HTR-8/SVneo (cell line): ENCODE data around the gene COL26A1.

Source experiments
- DNase-seq: peaks from one replicate; pipeline ENCODE4 v3.0.0; 2011; ENCODE audit warnings: low spot score, mixed read lengths; ENCODE audit not compliant: insufficient read length
- FAIRE-seq: peaks from 2 replicates; lab custom pipeline; 2011; peaks lifted over from hg19 to GRCh38; lab: Jason Lieb, UNC

The COL26A1 gene

DNA sequence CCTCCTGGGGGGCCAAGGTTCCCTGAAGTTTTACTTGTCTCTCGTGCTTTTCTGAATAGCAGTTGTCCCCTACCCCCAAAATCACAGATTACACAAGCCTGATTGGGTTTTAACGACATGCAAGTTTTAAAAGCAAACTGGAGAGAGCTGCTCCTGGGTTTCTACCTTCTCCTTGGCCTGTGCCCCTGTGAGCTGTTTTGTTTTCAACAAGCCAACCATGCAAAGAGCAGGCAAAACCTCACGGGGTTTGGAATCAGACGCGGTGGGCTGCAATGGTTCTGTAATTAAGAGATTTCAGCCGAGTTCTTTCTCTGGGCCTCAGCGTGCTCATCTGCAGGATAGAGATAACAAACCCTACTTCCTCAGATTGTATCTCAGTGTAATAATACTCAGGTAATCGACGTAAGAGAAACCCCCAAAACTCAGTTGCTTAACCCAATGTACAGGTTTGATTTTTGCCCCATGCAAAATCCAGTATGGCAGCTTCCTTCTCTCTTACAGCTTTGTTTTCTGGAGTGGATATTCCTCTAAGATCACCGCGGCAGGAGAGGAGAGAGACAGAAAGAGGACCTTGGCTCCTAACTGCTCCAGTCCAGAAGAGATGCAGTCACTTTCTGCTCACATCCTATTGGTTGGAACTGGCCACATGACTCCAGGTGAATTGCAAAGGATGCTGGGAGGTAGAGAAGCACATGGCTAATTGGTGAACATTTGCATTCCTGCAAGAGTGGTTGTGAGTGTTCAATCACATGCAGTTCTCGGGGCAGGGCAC is 224.4 kb downstream of the COL26A1 start:
- DNase-seq, result no peak
- no peak for FAIRE-seq

DNA sequence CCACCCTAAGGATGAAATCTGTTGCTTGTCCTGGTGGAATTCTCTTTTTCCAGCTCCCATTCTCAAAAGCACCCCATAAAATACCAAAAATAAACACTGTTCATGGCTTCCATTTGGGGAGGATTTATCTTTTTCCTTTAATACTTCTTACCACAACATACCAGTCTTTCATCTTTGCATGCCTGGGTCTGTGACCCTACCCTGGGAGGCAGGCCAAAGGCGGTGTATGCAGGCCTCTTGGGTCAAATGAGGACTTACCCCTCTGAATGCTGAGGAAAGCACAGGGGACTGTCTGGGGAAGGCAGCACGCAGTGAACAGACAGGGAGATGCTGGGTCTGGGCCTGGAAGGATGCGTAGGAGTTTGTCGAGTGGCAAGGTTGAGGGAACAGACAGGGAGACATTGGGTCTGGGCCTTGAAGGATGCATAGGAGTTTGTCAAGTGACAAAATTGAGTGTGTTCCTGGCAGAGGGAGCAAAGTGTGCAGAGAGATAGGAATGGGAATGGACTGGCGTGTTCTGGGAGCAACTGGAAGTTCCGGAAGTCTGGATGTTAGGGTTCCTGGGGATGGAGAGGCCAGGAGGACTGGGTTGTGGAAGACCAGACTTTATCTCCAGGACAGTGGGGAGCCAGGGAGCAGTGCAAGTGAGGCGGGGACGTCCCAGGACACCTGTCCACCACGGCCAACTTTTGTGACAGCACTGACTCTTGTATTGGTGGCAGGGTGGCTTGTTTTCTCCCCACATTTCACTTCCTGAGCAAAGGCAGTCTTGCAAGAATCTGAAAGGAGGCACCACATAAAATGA is 225.7 kb downstream of the COL26A1 start:
- DNase-seq, result no peak
- no peak for FAIRE-seq

DNA sequence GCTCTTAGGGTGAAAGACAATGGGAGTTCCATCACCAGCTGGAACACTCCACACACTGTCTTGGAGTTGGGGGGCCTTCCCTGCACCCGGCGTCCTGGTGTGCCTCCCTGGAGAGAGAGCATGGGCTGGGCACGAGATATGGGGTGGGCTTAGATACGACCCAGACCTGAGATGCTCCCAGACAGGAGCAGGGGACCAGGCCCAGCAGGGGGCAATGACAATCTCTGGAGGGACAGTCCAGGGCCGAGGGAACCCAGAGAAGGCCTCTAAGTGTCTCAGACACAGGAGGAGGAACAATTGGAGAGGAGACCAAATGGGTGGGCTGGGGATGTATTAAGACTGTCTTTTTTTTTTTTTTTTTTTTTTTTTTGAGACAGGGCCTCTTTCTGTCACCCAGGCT is 226.4 kb downstream of the COL26A1 start:
- FAIRE-seq (no peak), DNase-seq (no peak)

DNA sequence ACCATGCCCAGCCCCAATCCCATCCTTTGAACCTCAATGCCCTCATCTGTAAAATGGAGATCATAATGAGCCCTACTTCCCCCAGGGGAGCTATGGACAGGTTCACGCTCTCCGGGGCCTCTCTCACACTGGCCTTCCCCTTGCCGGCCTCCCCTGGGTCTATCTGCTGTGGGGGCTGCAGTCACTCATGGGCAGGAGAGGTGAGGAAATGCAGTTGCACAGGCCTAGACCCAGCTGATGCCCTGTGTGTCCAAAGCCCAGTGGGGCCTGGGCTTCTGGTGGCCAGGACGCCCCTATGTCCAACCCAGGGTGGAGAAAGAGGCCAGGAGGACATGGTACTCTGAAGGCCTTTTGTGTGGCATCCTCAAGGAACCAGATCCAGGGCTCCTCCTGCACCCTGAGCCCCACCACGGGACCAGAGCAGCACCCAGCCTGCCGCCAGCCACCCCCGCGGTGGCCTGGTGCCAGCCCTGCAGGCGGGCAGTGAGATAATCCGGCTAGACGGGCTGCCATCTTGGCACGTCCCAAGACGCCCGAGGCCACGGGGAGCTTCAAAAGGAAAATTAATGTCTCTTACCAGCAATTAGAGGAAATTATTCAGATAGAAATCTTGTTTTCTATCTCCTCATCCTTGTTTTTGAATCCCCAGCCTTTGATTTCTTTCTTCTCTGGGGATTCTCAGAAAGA is 227.4 kb downstream of the COL26A1 start:
- no peak for FAIRE-seq
- DNase-seq, result no peak

DNA sequence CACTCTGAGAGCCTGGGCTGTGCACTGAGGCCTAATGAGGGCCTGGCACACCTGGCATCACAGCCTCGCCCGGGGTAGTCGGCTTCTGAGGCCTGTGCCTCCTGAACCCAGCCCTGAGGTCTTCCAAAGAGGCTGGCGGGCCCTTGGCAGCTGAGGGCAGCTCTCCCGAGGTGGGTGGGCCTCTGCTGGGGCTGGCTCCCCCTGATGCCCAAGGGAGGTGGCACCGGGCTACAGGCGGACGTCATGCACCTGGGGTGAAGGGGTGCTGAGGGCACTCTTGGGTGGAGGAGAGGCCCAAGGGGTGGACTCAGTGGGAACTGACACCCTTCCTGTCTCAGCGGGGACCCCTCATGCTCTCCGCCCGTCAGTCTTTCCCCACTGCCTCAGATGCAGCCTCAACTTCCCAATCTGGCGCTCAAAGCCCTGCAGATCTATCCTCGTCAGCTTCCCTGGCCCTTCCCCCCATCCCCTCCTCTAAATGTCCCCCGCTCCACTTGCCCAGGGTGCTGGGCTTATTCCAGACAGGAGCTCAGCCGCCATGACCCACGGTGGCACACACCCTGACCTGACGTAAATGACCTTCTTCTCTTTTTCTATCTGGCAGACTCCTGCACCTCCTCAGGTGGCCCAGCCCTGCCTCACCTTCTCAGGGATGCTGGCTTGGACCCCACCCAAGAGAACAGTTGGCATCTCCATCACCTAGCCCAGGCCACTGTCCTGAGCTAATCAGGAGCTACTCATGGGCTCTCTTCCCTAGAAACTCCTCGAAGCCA is 228.2 kb downstream of the COL26A1 start:
- no peak for FAIRE-seq
- no peak for DNase-seq

DNA sequence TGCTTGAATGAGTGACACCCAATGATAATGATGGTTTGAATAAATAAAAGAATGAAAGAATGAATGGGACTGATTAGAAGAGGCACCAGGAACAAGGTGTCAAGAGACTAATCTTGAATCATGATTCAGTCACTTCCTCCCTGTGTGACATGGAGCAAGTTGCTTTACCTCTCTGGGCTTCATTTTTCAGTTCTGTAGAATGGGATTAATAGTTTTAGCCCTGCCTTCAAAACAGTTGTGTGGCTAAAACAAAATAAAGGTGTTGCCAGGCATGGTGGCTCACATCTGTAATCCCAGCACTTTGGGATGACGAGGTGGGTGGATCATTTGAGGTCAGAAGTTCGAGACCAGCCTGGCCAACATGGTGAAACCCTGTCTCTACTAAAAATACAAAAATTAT is 228.8 kb downstream of the COL26A1 start:
- FAIRE-seq (no peak), DNase-seq (no peak)

DNA sequence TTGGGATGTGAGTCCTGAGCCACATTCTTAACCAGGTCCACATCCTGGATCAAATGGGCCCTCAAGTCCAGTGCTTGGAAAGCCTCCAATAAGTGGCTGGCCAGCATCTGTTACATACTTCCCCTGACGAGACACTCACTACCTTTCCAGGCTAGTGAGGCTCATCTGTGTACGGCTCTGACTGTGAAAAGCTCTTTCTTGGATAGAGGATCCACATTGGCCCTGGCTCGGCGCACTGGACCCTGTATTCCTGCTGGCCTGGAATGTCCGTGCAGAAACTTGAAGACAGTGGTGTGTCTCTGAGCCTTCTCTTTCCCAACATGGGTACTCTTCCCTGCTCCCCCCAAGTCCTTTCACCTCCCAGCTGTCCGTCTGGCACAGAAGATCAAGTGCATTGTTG is 230.9 kb downstream of the COL26A1 start:
- FAIRE-seq, result no peak
- no peak for DNase-seq

DNA sequence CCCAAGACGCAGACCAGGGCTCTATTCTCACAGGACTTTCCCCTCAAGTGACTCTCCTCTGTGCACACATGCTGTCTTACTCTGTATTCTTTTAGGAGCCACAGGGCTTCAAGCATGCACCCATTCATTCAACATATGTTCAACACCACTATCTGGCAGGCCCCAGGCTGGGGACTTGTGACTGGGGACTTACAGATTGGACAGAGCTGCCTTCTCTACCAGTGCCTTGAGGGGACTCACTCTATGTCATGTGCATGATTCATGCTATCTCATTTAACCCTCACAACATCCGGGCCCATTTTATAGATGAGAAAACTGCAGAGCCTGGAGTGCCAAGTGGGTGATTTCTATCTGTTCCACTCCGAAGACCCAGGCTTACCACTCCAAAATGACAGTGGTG is 232.1 kb downstream of the COL26A1 start:
- FAIRE-seq (no peak), DNase-seq (no peak)

DNA sequence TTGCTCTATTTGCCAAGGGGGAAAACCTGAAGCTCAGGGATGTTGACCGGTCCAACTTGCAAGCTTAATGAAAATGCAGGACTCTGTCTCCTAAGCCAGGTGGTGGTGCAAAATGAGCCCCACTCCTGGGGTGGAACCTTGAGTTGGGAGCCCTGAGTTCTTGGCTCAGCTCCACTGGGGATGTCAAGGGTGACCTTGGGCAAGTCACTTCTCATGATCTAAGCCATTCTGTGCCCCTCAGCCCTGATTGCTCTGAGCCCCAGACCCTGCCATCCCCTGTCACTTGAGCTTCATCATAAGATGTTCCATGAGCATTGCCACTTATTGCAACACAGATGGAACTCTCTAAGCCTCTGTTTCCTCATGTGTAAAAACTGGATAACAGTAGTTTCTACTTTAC is 232.6 kb downstream of the COL26A1 start:
- FAIRE-seq (no peak), DNase-seq (no peak)

DNA sequence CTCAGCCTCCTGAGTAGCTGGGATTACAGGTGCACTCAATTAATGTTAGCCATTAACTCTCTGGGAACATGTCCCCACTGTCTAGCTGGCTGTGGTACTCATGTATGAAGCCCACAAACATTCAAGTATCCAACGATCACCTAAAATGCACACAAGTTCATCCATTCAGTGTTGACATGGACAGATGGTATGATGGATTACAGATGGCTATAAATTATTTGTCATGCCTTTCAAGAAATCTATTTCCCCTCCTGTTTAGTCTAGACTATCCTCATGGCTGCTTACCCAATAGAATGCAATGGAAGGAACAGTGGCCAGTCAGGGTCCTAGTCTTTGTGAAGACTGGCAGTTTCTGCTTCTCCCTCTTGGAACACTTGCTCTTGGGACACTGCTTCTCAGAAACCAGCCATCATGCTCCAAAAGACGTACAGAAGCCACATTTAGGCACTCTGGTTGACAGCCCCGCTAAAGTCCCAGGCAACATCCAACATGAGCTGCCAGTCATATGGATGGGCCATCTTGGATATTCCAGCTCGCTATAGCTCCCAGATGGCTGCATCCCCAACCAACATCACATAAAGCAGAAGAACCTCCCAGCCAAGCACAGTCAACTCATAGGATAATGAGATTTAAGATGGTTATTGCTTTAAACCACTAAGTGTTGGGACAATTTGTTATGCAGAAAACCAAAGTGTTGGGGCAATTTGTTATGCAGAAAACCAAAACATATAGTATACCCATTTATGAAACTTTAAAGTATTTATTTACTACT is 233.3 kb downstream of the COL26A1 start:
- DNase-seq (no peak), FAIRE-seq (no peak)

DNA sequence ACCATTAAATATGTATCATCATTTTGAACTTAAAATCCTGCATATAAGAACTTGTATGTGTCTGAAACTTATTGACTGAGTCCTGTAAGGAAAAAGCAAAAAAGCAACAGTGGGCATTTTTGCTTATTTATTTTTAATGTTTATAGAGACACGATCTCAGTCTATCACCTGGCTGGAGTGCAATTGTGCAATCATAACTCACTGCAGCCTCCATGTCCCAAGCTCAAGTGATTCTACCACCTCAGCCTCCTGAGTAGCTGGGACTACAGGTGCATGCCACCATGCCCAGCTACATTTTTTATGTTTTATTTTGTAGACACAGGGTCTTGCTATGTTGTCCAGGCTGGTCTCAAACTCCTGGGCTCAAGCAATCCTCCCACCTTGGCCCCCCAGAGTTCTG is 234.2 kb downstream of the COL26A1 start:
- no peak for DNase-seq
- FAIRE-seq, result no peak

DNA sequence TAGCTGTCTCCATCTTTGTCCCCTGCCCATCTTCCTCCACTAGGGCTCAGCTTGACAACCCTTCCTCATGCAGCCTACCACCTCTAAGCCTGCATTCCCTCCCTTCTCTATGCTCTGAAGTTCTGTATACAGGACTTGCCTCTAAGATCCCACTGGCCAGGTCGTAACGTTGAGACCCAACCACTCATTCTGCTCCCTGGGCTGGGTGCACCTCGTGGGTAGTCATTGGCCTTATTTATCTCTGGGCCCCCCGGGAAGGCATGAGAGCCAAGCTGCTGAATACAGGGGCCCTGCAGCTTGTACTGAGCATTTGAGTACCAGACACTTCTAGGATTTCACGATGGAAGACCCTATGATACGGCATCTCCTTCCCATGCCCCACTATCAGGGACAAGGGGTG is 235.3 kb downstream of the COL26A1 start:
- FAIRE-seq, result no peak

DNA sequence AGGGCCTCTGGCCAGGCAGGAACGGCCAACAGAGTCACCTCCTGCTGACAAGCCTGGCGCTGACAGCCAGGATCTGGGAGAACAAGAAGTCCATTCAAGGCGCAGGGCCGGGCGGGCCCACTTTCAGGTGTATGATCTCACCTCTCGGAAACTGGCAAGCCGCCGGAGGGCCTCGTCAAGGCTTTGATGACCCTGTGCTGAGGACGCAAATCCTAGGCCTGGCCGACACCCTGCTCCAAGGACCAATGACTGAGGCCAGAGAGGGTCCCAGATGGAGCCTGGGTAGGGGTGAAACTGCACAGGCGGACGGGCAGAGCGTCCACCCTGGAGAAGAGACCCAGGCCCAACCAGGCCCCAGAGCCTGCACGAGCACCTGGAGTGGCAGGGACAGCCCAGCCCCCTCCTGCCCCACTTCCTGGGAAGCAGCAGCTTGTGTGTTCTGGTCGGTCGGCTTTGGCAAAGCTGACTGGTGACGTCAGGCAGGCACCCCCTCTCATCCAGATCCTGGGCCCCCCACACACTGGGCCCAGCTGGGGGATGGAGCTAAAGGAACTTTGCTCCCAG is 235.8 kb downstream of the COL26A1 start:
- no peak for DNase-seq
- FAIRE-seq, result no peak

More for the DNA sequence above, 235.3 kb downstream of the COL26A1 start:
- no peak for DNase-seq

DNA sequence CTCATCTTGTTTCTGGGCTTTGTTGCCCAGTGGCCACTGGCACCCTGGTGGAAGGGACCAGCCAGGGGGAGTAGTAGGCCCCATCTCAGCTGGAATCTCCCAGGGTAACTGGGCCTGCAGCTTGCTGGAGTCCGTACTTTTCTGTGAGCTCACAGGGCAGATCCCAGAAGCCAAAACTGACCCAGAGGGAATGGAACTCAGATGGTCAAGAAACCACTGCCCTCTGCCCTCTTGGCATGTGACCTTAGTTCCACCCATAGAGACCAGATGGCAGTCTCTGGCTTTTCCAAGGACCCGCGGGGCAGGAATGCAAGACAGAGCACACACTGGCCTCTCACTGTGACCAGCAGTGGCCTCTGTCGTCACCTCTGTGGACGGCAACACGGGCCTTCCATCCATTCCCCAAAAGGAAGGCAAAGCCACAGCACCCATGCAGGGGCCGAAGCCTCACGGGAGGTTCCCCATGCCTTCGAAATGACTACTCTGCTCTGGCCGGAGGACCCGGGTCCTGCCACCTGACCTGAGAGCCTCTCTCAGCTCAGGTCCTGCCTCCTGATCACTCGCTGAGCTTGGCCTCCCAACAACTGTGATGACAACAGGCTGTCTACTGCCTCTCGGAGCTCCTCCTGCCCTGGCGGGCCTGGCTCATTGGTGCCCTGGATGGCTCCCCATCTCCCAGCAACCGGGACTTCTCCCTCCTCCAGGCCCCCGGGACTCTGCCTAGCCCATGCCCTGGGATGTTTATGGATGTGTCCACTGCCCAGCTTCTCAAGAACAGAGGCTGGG is 236.5 kb downstream of the COL26A1 start:
- no peak for DNase-seq
- FAIRE-seq, result no peak

DNA sequence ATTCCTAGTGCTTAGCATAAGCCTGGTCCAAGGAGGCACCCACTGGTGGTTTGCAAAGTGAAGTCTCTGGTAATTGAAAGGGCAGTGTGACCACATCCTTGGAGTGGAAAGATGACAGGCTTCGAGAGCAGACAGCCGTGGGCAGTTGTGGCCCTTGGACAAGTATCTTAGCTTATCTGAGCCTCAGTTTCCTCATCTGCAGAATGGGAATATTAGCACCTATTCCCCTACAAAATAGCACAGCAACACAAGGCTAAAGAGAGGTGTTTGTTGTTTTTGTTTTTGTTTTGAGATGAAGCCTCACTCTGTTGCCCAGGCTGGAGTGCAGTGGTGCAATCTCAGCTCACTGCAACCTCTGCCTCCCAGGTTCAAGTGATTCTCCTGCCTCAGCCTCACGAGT is 237.1 kb downstream of the COL26A1 start:
- DNase-seq, result no peak
- FAIRE-seq, result no peak

DNA sequence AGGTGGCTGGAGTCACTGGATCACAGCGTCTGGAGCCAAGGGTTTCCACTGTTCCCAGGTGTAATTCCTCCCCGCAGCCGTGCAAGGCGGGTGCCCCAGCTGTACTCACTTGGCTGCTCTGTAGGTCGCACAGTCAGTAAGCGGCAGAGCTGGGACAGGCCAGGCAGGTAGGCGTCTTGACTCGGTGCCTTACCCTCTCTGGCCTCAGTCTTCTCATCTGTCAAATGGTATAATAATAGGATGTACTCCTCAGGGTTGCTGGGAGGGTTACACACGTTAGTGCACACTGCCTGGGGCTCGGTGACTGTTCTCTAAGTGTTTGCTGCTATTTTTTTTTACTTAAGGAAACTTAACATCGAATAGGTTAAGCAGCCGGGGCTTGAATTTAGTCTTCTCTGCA is 239.4 kb downstream of the COL26A1 start:
- FAIRE-seq, result no peak
- DNase-seq, result no peak

DNA sequence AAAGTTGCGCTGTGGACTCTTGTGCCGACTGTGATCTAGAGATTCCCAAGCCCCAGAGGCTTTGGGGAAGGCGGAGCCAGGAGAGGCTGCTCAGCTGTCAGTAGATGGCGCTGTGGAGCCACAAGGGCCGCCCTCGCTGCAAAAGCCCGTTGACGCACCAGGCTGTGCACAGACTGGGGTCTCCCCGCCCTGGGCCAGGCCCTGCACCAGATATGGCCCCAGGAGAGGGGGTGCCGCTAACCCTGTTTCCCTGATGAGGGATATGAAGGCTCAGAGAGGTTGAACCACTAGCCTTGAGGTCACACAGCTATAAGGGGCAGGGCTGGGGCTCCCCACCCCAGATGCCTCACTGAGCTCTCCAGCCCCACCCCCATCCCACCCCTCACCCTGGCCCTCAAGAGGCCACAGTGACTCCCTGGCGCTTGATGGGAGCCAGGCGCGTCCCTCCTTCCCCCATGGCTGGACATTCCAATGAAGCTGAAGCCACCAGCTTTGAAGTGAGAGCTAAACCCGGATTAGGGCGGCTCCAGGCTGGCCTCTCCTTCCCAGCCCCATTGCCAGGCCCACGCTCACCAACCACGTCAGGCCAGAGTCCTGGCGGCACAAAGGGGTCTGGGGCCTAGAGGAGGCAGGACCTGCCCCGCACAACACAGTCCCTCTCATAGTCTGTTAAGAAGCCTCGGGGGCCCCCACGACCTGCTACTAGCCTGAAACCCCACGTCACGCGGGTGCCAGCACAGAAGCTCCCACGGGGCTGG is 240.0 kb downstream of the COL26A1 start:
- DNase-seq, result peak; percentile 75
- no peak for FAIRE-seq
